Measurements from ENCODE around the gene PAPPA2.

PAPPA2 gene

GRCh38 chr1:176800978-176801513 lies 338.1 kb downstream of the PAPPA2 start:
- no peak for DNase-seq (ENCODE audit: extremely low read depth, low read depth)

GRCh38 chr1:176801514-176802020 lies 338.6 kb downstream of the PAPPA2 start:
- no peak for DNase-seq (ENCODE audit: extremely low read depth, low read depth)
- no peak overlapping the region for H3K4me3 ChIP-seq (replicated peaks; ENCODE audit: low read depth, low read length)
- no peak for TF ChIP-seq CTCF (IDR thresholded peaks at IDR 0.05; ENCODE audit: low read depth, low read length, missing control alignments)

More at GRCh38 chr1:176800978-176801513, 338.1 kb downstream of the PAPPA2 start:
- TF ChIP-seq CTCF (IDR thresholded peaks at IDR 0.05; ENCODE audit: low read depth, low read length, missing control alignments): no peak
- H3K4me3 ChIP-seq (replicated peaks; ENCODE audit: low read depth, low read length): no peak overlapping the region

GRCh38 chr1:176802316-176802715 lies 339.3 kb downstream of the PAPPA2 start:
- TF ChIP-seq CTCF (IDR thresholded peaks at IDR 0.05; ENCODE audit: low read depth, low read length, missing control alignments): no peak
- no peak for DNase-seq (ENCODE audit: extremely low read depth, low read depth)

GRCh38 chr1:176803042-176803441 lies 340.1 kb downstream of the PAPPA2 start:
- no peak for DNase-seq (ENCODE audit: extremely low read depth, low read depth)
- TF ChIP-seq CTCF (IDR thresholded peaks at IDR 0.05; ENCODE audit: low read depth, low read length, missing control alignments): no peak
- no peak overlapping the region for H3K4me3 ChIP-seq (replicated peaks; ENCODE audit: low read depth, low read length)

More at GRCh38 chr1:176802316-176802715, 339.3 kb downstream of the PAPPA2 start:
- H3K4me3 ChIP-seq (replicated peaks; ENCODE audit: low read depth, low read length): no peak overlapping the region

- DNase-seq (ENCODE audit: extremely low read depth, low read depth): no peak
- TF ChIP-seq CTCF (IDR thresholded peaks at IDR 0.05; ENCODE audit: low read depth, low read length, missing control alignments): no peak
- H3K4me3 ChIP-seq (replicated peaks; ENCODE audit: low read depth, low read length): no peak overlapping the region
Measured at GRCh38 chr1:176803596-176803995, 340.6 kb downstream of the PAPPA2 start.

- H3K4me3 ChIP-seq (replicated peaks; ENCODE audit: low read depth, low read length): no peak overlapping the region
- no peak for TF ChIP-seq CTCF (IDR thresholded peaks at IDR 0.05; ENCODE audit: low read depth, low read length, missing control alignments)
- no peak for DNase-seq (ENCODE audit: extremely low read depth, low read depth)
Measured at GRCh38 chr1:176809292-176809691, 346.3 kb downstream of the PAPPA2 start.

Data from HFF-Myc (cell line).